ENCODE results near the gene KIAA1755.

Gene KIAA1755

DNA sequence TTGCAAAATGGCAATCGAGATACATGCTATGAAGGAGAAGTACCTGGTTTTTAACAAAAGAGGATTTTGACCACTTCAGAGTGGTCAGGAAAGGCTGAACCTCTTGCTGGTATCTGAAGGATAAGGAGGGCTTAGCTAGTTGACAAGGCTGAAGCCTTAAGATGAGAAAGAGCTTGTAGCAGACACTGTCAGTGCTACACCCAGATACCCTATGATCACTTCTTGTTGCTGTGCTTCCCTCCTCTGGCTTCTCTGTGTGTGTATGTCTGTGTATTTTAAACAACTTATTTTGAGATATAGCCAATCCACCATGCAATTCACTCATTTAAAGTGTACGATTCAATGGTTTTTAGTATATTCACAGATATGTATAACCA lies 56.6 kb downstream of the KIAA1755 start:
- DNase-seq (ENCODE audit: low read depth, low spot score) = no peak

DNA sequence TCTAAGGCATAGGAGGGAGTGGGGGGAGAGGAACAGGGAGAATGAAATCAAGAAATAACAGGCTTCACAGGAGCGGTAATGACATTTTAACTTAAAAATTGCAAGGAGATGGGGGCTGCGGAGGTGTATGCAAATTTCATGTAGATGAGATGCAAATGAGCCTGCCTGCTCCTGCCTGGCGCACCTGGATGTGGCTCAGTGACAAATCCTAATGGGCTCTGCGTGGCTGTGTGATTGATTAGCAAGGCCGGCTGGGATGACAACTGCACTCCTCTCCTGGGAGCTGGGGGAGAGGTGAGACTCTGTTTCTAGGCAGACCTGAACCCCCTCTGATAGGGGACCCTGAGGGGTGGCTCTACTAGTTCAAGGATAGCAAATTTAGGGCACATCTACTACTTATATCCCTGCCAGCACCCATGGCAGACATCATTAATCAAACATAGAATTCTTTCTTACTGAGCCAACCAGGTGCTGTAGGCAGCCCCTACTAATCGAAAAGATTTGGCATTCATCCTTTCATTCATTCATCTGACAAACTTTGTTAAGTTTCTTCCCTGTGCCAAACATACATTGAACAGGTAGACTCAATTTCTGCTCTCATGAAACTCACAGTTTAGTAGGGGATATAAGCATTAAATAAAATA lies 57.1 kb downstream of the KIAA1755 start:
- DNase-seq (ENCODE audit: low read depth, low spot score) = no peak

- no peak for DNase-seq (ENCODE audit: low read depth, low spot score)
Measured at GRCh38 chr20:38202982-38203293, 57.6 kb downstream of the KIAA1755 start.

DNA sequence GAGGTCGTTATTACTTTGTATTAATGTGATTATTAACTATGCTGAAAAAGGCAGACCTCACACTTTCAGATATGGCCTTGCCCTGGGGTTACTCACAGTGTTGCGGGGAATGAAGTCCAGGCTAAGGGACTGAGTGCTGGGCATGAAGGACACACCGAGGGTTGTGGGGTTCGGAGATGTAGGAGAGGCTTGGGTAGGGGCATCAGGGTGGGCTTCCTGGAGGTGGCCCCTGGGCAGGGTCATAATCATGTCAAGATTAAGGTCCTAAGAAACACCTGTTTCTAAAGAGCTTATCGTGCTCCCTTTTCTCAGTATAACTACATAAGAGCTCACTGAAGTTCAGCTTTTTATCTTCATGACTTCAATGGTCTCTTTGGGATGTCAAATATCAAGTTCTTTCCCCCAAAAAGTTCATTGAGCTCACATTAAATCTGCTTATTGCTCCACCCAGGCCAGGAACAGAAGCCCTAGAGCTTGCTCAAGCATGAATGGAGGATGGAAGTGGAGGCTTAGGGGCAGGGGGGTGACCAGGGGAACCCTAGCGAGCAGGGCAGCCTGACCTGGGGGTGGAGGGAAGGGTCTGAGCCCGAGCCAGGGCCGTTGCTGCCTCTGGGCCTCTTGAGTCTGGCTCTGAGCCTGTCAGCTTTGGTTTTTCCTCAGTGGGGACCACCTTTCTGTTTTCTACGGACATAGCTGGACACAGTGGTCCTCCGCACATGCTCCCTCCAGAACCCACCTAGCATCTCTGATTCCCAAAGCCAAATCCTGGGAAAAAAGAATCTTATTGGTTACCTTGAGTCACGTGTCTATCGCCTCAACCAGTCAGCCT lies 58.2 kb downstream of the KIAA1755 start:
- DNase-seq (ENCODE audit: low read depth, low spot score) = no peak

DNA sequence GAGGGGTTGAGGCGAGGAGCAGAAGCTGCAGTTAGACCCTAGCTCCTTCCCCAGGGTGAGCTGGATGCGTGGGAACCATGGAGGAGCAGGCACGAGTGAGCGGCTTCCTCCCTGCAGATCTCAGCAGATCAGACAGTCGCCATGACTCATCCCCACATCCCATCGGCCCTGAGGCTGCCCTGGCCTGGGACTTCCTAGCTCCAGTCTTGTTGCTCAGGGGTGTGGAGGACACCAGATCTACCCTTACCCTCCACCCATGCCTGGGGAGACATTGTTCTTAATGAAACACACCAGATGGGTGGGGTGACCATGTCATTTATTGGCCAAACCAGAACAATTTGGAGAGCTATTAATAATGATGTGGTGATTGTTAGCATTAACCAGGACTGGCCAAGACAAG lies 59.2 kb downstream of the KIAA1755 start:
- no peak for DNase-seq (ENCODE audit: low read depth, low spot score)

DNA sequence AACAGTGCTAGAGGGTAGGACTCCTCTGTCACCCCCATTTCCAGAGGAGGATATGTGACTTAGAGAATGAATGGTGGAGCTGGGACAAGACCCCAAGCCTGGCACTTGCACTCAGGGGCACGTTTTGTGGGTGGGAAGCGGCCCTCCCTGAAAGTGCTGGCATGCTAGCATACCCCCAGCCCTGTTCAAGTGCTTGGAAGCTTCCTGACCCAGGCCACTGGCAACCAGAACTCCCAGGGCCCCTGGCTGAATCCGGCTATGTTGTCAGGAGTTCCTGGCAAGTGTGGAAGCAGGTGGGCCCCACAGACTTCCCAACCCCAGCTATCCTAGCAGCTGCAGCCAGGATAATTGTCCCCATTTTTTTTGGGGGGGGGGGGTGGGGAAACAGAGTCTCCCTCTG lies 59.9 kb downstream of the KIAA1755 start:
- DNase-seq (ENCODE audit: low read depth, low spot score) = no peak

- DNase-seq (ENCODE audit: low read depth, low spot score) = no peak
Measured at GRCh38 chr20:38199501-38200390, 60.8 kb downstream of the KIAA1755 start.

DNA sequence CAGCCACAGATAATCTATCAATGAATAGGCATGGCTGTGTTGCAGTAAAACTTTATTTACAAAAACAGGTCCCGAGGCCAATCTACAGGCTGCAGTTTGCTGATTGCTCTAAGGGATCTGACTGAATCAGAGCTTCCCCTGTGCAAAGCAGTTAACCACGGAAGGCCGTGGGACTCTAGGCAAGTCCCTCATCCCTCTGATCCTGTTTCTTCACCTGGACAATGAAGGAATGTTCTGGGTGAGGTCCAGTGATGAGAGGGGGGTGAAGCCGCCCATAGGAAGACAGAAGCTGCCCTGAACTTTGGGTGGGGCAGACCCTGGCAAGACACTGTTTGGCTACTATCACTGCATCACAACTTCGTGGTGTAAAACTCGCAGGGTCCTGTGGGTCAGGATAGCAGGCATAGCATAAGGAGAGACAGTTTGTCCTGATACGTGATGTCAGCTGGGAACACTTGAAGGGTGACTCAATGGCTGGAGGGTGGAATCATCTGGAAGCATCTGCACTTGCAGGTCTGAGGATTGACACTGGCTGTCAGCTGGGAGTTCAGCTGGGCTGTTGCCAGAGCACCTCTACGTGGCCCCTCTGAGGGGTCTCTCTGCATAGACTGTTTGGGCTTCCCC lies 62.2 kb downstream of the KIAA1755 start:
- no peak for DNase-seq (ENCODE audit: low read depth, low spot score)

DNA sequence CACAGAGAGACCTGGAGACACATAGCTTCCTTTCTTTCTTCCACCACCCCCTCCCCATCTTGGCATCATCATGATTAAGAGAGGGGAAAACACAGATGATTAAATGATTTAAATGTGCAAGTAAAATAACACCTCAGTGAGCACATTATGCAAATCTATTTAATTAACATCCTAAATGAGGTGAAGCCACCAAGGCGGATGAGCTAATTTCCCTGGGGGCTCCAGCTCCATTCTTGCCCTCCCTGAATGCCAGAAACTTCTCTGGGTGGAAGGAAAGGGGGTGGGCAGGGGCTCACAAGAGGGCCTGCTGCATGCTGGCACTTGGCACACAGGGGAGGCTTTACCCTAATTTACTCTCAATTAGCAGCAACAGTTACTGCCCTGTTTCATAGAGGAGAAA lies 62.9 kb downstream of the KIAA1755 start:
- no peak for DNase-seq (ENCODE audit: low read depth, low spot score)

DNA sequence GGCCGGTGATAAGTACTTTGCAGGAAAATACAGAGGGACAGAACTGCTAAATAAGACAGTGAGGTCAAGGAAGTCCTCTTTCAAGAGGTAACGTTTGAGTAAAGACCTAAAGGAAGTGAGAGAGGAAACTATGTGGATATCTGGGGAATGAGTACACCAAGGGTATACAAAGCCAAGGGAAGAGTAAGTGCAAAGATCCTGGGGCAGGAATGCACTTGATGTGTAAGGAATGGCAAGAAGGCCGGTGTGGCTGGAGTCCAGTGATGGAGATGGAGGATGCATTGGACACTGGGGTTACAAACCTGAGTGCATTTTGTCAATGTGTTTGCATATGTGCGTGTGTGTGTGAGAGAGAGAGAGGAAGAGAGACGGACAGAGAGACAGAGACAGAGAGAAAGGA lies 63.3 kb downstream of the KIAA1755 start:
- DNase-seq (ENCODE audit: low read depth, low spot score) = no peak

DNA sequence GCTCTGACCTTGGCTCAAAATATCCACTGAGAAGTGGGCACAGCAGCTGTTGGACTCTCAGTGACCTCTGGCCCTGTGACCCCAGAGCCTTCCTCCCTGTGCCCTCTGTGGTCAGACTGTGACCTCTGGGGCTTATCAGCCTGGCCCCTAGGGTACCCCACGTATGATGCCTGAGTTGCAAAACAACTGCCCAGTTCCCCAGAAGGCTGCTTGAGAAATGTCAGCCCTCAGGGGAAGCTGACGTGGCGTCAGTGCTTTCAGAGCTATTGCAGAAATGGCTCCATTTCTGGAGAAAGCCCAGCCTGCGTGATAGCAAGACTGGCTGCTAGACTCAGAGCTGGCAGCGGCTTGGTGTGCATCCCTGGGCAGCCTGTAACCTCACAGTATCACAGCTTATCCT lies 63.9 kb downstream of the KIAA1755 start:
- no peak for DNase-seq (ENCODE audit: low read depth, low spot score)

- DNase-seq (ENCODE audit: low read depth, low spot score) = no peak
Measured at GRCh38 chr20:38196076-38196475, 64.5 kb downstream of the KIAA1755 start.

DNA sequence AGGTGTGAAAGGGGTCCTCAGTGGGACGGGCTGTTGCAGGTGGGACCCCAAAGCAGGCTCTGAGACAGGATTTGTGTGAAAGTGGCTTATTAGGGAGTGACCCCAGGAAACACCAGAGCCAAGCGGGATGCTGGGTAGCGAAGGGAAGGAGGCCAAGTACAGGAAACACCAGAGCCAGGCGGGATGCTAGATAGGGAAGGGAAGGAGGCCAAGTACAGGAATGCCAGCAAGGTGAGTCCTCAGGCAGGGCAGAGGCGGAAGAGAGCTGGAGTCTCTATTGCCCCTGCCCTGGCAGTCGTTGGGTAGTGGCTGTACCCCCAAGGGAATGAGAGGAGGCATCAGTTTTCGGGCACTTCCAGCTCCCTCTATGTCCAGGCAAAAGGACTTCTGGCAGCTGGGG lies 65.0 kb downstream of the KIAA1755 start:
- no peak for DNase-seq (ENCODE audit: low read depth, low spot score)

- no peak for DNase-seq (ENCODE audit: low read depth, low spot score)
Measured at GRCh38 chr20:38194971-38195504, 65.5 kb downstream of the KIAA1755 start.

- no peak for DNase-seq (ENCODE audit: low read depth, low spot score)
Measured at GRCh38 chr20:38193586-38194105, 66.9 kb downstream of the KIAA1755 start.

DNA sequence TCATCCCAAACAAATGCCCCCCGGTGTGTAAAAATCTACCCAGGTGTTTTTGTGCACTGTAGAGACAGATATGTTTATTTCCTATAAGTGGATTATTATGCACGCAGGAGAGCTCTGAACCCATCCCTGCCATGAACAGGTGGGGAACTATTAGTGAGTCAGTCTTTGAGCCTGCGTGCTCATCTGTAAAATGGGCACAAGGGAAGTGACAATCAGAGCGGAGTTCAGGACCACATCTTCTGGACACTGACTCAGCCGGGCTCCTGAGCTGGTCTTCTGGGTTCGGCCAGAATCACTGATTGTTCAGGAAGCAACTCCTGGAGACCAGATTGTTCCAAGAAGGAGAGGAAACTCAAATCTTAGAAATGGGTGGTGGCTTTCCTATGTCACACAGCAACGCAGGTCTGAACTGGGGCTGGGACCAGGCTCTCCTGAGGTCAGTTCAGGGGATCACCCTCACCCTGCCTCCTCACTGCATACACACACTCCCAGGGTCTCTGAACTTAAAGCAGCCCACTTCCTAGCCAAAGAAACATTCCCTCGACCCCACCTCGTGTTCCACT lies 68.1 kb downstream of the KIAA1755 start:
- no peak for DNase-seq (ENCODE audit: low read depth, low spot score)

GRCh38 chr20:38191654-38192053 lies 68.9 kb downstream of the KIAA1755 start:
- no peak for DNase-seq (ENCODE audit: low read depth, low spot score)

GRCh38 chr20:38190936-38191371 lies 69.6 kb downstream of the KIAA1755 start:
- no peak for DNase-seq (ENCODE audit: low read depth, low spot score)

GRCh38 chr20:38190166-38190565 lies 70.4 kb downstream of the KIAA1755 start:
- DNase-seq (ENCODE audit: low read depth, low spot score) = no peak

DNA sequence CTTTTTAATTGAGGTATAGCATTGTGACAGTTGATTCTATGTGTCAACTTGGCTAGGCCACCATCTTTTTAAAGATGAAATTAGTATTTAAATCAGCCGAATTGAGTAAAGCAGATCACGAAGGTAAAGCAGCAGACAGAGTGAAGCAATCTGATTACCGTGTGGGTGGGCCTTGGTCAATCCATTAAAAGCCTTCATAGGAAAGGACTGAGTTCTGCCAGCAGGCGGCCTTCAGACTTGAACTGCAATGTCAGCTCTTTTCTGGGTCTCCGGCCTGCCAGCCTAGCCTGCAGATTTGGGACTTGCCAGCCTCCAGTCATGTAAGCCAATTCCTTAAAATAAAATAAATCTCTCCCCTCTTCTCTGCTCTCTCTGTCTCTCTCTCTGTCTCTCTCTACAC lies 73.0 kb downstream of the KIAA1755 start:
- no peak for DNase-seq (ENCODE audit: low read depth, low spot score)

DNA sequence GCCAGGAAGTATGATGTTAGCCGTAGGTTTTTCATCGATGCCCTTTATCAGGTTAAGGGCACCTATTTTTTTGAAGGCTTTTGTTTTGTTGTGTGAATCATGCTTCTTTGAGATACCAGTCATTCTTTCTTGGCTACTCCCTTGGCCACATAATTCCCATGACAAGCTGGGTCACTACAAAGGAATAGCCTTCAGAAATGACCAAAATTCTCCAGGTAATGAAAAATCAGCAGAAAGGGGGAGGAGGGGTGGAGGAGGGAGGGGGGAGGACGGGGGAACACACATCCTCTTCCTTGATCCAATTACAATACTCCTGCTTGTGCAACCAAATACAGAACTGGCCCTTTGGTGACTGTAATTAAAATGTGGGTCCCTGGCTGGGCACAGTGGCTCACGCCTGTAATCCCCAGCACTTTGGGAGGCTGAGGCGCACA lies 73.7 kb downstream of the KIAA1755 start:
- no peak for DNase-seq (ENCODE audit: low read depth, low spot score)

Measured in smooth muscle cell of the brain vasculature (primary cell).